Activated CD8-positive, alpha-beta memory T cell treated with anti-CD3 and anti-CD28 coated beads, Interleukin-2, amount 50 U/mL, for 1 hour (primary cell): Measurements from ENCODE around the gene INTS1.

Source experiments
- DNase-seq: peaks from one replicate; pipeline ENCODE4 v3.0.0-alpha.2; 2020; ENCODE audit errors: extremely low read depth

Gene INTS1

GRCh38 chr7:1503390-1503789 is 799 bp downstream of the INTS1 start:
- DNase-seq, result no peak

GRCh38 chr7:1502845-1503244 is 1.3 kb downstream of the INTS1 start:
- no peak for DNase-seq

- no peak for DNase-seq
These were observed 2.5 kb downstream of the INTS1 start for GRCh38 chr7:1501487-1502270.

- DNase-seq, result no peak
These were observed 4.0 kb downstream of the INTS1 start for GRCh38 chr7:1500064-1500807.

- DNase-seq, result no peak
These were observed 4.7 kb downstream of the INTS1 start for GRCh38 chr7:1499367-1500029.

- no peak for DNase-seq
These were observed 5.6 kb downstream of the INTS1 start for GRCh38 chr7:1498370-1499305.

- DNase-seq, result no peak
These were observed 6.8 kb downstream of the INTS1 start for GRCh38 chr7:1497293-1497927.

GRCh38 chr7:1496531-1497292 is 7.5 kb downstream of the INTS1 start:
- DNase-seq, result no peak

GRCh38 chr7:1495564-1496242 is 8.5 kb downstream of the INTS1 start:
- no peak for DNase-seq

- DNase-seq, result no peak
These were observed 9.2 kb downstream of the INTS1 start for GRCh38 chr7:1494866-1495563.

GRCh38 chr7:1494447-1494846 is 9.7 kb downstream of the INTS1 start:
- DNase-seq, result no peak

- no peak for DNase-seq
These were observed 10.6 kb downstream of the INTS1 start for GRCh38 chr7:1493571-1493970.

- no peak for DNase-seq
These were observed 11.1 kb downstream of the INTS1 start for GRCh38 chr7:1493129-1493528.

- no peak for DNase-seq
These were observed 11.5 kb downstream of the INTS1 start for GRCh38 chr7:1492640-1493039.

- DNase-seq, result no peak
These were observed 12.0 kb downstream of the INTS1 start for GRCh38 chr7:1492221-1492620.

- DNase-seq, result no peak
These were observed 13.4 kb downstream of the INTS1 start for GRCh38 chr7:1490837-1491236.

- no peak for DNase-seq
These were observed 14.9 kb downstream of the INTS1 start for GRCh38 chr7:1489336-1489735.

- no peak for DNase-seq
These were observed 16.2 kb downstream of the INTS1 start for GRCh38 chr7:1488016-1488415.

- DNase-seq, result no peak
These were observed 16.7 kb downstream of the INTS1 start for GRCh38 chr7:1487466-1487865.
